HG03175 (cell line): ENCODE results near the gene PPP1R16B.
A peak's percentile ranks its signal among the peaks of the same experiment; 100 is the strongest.
"Not testable (repeated sequence)": the region's sequence is repeated elsewhere in the genome, so short reads cannot be mapped to it uniquely, and the experiment has no call there.

Experiments
- ATAC-seq: cut with Tn5 transposase; IDR thresholded peaks from one replicate; pipeline ENCODE4 v1.9.1; 2021; ENCODE audit warnings: mild to moderate bottlenecking, moderate library complexity; ENCODE audit not compliant: unreplicated experiment

Gene PPP1R16B

DNA sequence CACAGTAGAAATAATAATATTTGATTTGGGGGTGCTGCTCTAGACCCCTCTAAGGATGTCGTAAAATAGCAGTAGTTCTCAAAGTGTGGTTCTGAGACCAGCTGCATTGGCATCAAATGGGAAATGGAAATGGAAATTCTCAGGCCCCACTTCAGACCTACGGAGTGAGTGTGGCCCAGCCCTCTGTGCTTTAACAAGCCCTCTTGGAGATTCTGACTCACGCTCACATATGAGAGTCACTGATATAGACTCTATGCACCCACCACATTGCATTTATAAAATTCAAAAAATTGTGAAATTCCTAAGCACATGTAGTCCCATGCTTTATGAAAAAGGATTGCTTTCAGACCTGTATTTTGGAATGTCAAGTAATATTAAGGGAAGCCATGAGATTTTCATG lies 14.2 kb upstream of the PPP1R16B start:
- ATAC-seq: no peak

DNA sequence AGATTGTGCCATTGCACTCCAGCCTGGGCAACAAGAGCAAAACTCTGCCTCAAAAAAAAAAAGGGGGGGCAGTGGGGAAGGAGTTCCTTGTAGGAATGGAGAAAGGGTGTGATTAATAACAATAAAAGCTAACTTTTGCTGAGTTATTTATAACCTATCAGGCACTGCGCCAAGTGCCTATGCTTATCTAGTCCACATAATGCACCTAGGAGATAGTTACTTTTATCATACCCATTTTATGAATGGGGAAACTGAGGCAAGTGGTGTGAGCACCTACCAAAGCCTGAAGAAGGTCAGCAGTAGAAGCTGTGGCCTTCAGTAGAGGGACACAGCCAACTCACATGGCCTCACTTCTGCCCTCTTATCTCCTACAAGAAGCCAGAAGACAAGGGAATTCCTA lies 13.6 kb upstream of the PPP1R16B start:
- no peak for ATAC-seq

DNA sequence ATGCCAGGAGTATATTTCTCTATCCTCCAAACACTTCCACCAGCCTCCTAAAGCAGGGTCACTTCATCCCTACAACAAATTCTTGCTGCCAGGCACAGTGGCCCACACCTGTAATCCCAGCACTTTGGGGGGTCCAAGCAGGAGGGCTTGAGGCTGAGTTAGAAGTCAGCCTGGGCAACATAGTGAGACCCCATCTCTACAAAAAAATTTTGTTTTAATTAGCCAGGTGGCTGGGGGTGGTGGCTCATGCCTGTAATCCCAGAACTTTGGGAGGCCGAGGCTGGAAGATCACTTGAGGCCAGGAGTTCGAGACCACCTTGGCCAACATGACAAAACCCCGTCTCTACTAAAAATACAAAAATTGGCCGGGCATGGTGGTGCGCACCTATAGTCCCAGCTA lies 11.4 kb upstream of the PPP1R16B start:
- ATAC-seq: not testable (repeated sequence)

DNA sequence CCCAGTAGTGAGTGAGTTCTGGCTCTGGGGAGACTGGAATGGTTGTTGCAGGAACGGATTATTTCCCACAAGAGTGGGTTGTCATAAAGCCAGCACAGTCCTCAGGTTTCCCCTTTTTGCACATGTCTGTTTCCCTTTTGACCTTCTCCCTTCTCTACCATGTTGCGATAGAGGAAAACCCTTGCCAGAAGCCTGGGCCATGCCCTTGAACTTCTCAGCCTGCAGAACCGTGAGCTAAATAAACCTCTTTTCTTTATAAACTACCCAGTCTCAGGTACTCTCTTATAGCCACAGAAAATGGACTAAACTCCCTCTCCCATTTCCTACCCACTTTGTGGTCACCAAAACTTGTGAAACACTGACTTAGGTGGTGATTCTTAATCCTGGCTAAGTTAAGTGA lies 7.2 kb upstream of the PPP1R16B start:
- no peak for ATAC-seq

DNA sequence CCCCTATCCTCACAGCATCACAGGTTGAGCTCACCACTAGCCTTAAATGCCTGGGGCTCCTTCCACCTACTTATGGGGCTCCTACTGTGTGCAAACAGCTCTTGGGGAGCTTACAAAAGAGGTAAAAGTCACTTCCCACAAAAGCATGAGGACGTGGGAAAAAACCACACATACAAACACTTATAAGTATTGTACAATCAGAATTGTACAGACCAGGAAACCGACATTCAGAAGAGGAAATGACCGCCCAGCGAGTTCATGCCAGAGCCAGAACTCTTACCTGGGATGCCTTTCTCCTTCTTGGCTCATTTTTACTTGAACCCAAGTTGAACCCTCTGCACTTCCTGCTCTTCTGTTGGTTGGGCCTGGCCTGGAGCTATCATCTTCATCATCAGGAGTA lies 6.3 kb upstream of the PPP1R16B start:
- ATAC-seq: no peak

DNA sequence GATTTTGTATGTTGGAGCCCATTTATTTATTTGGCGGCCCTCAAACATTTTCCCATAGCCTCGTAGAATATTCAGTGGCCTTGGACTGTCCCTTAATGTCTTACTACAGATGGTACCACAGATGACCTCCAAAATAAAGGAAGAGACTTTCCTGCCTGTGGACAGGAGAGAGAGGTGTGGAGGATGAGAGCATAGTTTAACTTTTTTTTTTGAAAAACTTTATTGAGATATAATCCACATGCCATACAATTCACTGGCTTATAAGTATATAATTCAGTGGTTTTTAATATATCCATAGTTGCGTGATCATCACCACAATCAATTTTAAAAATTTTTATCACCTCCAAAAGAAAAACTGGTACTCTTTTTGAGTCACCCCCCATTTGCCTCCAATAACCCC lies 4.6 kb upstream of the PPP1R16B start:
- ATAC-seq: no peak

DNA sequence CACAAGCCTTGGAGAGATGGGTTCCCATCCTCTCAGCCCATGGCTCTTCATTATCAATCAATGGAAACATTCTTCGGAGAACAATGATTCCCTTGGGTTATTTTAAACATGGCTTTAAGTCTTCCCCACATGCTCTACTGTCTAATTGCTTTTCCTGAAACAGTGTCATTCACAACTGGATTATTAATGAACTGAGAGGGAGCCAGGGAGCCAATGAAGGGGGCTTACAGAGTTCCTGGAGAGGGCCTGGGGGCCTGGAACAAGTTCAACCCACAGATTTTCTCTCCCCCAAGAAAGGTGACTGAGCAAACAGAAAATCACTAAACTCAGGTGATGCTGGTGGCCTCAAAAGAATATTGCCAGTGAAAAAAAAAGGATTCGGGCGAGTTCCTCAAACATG lies 1.3 kb upstream of the PPP1R16B start:
- no peak for ATAC-seq

DNA sequence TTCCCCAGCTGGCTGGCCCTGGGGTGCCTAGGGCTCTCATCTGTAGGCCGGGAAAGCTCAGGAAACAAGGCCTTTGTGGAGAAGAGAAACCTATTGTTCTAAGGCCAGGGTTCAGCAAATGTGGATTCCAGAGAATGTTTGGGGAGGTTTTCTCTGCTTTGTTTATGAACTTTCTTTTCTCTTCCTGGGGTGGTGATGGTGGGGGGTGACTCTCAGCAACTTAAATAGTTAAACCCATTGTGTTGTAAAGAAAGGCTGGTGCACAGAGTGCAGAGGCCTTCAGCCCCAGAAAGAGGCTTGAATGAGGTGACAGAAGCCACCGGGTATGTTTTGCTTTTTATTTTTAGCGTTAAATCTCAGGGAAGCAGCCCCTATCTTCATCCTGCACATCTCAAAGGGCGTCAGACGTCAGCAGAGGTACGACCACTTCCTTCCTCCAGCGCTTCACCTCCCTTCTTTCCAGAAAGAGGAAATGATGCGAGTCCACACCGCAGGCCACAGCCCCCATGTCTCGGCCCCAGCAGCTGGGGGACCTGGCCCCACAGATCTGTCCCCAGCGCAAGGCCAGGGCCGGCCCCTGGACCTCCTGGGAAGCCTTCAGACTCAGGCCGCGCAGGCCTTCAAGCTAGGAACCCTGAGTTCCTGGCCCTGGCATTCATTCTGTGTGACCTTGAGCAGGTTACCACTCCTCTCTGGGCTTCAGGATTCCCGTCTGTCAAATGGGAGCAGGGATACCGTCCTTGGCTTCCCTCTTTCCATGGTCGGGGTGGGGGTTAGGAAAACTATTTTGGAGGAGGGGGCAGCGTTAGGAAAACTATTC lies 605 bp upstream of the PPP1R16B start:
- peak; percentile 47 for ATAC-seq

DNA sequence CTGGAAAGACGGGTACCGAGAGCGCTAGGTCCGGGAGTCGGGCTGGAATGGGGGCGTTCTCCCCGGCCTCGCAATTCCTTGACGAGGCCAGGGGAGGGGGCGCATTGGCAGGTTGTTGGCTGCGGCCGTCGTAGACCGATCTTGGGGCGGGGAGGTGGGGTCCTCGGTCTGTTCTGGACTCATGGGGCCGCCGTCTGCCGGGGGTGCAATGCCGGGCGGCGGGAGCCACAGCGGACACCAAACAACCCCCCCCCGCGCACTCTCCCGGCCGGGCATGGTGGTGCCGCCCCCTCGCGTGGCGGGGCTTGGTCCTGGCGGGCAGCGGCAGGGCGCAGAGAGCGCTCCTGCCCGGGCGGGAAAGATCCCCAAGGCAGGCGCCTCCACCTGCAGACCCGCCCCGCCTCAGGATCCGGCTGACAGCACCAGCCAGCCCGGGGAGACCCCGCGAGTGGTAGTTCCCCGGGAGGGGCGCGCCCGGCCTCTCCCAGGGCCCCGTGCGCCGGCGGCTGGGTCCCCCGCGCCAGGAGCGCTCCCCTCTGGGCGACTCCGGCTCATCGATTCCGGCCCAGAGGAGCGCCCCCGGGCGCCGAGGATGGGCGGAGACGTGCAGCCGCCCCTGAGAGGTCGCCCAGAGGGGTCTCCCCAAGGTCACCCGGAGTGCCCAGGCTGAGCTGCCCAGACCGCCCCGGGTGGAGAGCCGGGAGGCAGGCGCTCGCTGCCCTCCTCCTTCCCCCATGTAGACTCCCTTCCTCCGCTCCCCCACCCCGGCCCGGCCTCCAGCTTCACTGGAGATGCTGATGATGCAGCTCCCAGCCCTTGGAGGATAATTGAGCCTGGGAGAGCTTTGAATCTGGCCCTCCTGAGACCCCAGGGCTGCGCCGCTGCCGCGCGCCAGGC lies 709 bp downstream of the PPP1R16B start:
- ATAC-seq: no peak

DNA sequence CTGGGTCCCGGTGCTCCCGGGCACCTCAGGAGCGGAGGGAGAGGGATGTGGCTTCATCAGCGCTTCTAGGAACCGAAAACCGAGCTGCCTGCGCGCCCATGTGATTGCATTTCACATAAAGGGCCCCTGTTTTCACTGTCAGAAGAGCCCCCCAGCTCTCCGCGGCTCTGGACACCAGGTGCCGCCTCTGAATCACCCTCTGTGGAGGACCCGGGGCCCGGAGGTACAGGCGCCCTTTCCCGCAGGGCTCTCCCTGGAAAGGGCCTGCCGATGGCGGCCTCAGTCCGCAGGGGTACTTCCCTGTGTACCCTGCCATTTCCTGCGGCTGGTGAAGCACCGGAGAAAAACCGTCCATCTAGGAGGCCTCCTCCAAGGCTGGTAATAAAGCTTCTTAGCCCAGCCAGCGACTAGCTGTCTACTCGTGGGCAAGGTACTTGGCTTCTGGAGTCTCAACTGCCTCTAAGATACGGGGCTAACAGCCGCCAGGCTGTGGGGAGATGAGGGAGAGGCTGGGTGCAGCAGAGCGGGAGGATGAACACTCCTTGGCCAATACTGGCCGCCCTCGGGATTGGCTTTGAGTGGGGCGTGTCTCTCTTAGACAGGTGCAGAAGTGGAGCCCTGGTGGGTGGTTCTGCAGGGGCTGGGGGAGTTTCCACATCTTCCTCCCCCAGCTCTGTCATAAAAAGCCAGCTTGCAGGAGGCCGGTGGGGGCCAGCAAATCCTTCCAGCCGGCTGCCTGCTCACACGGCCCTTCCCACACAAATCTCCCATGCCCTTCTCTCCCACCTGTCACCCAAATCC lies 1.6 kb downstream of the PPP1R16B start:
- ATAC-seq: no peak

DNA sequence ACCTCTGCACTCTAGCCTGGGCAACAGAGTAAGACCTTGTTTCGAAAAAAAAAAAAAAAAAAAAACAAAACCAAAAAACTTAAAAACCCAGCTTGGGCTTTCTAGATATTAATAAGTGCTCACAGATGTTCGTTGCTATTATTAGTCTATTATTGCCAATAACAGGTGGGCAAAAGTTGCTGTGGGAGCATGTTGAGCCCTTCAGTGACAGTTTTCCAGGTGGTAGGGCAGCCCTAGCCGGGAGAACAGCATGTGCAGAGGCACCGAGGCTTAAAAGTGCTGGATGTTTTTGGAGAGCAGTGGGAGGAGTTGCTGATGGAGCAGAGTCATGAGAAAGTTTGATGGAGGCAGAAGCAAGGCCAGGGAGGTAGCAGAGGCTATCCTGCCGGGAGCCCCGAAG lies 4.4 kb downstream of the PPP1R16B start:
- no peak for ATAC-seq

DNA sequence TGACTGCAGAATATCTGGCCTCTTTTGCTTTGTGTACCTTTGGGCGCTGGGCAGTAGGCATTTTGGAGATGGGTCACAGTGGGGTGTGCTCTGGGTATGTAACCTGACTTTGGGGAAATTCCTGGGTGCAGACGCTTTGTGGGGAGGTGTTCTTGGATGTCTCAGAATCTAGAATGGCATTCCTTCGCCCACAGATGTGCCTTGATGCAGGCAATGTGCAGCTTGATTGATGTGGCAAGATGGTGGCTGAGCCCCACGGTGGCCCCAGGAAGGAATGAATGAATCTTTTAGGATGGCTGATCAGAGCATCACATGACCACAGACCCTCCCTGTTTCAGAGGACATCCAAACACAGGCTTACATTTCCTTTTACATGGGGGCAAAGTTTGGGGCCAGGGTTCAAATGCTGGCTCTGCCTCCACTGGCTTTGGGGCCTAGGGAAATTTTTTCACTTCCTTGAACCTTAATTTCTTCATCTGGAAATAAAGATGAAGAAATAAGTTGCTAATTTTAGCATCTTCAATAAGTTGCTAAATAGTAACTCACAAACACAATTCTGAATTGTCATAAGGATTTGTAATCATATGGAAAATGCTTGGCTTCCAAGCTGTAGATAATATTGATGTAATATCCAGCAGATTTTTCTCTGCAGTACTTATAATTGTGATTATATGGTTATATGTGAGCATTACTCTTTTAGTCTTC lies 5.6 kb downstream of the PPP1R16B start:
- no peak for ATAC-seq

DNA sequence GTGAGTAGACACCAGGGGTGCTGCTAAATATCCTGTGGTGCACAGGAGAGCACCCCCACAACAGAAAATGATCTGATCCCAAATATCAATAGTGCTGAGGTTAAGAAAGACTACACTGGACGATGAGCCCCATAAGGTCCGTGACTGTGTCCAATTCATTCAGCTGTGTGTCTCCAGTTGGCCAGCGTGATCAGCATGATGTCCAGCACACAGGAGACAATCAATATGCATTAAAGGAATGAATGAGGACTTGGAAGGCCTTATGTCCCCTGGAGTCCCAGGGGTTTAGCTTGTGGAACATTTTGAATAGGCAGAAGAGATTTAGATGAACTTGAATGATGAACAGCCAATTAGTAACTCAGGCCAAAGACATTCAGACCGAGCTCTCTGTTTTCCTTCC lies 6.3 kb downstream of the PPP1R16B start:
- no peak for ATAC-seq

DNA sequence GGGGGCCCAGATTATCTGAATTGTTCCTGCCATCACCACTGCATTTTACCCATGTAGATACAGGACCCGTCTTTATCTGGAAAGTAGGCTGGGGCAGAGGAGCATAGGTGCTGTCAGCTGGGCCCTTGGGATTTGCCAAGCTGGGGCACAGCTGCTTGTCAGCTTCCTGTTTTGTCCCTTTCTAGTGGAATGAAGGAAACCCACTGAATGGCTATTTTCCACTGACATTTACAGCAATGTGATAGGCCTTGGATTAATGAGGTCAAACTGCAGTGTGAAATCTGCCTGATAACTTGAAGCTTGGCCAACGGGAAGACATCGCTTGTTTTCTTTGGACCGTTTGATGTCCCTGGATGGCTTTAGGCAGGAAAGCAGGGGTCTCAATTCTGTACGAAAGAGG lies 6.7 kb downstream of the PPP1R16B start:
- ATAC-seq: no peak

DNA sequence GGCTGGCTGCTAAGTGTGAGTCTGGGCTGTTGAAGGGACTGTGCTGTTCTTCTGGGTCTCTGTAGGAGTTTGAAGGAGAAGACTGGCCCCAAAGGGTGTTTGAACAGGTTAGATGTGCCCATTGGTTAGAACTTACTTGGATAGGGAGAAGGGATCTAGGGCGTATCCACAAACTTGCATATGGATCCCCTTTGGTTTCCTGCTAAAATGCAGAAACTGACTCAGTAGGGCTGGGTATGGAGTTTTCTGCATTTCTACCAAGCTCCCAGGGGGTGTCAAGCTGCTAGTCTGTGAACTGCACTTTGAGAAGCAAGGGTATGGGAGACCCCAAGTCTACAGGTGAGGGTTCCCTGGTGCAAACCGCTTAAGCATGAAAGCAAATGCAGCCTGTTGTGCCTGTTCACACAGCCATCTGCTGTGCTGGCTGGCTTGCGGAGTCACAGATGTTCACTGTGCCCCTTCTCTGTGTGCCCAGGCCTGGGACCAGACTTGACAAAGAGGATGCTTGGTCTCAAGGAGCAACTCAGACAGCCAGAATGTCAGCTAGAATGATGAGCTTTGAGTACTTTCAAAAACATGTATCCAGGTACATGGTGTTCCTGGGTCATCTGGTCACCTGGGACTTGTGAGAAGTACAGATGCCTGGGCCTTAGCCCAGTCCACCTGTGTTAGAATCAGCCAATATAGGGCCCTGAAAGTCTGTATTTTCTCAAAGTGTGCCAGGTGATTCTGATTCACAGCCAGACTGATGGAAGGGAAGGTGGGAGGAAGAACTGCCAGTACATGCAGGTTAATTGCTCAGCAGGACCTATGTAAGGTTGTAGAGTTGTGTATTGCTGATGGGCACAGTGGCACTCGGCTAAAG lies 7.4 kb downstream of the PPP1R16B start:
- no peak for ATAC-seq

DNA sequence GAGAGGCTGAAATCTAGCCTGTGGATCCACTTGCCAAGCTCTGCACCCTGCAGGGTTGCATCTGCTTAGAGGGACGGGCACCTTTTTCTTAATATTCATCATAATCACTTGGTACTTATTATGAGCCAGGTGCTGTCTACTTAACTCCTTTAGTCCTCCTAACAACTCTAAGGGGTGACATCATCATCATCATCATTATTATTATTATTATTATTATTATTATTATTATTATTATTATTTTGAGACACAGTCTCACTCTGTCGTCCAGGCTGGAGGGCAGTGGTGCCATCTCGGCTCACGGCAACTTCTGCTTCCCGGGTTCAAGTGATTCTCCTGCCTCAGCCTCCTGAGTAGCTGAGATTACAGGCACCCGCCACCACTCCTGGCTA lies 8.1 kb downstream of the PPP1R16B start:
- not testable (repeated sequence) for ATAC-seq

DNA sequence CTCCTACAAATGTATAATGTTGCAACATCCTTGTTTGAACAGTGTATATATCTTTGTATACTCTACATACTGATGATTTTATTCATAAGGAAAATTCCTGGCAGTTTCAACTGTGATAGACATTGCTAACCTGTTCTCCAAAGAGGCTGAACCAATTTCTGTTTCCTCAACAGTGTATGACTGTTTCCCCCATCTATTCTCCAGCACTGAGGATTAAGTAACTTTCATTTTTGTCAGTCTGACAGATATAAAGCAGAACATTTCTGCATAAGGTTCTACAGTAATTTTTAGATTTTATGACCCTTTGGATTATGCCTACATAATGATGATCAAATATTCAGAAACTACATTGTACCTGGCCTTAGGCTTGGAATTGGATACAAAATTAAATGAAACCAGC lies 9.9 kb downstream of the PPP1R16B start:
- ATAC-seq: no peak

DNA sequence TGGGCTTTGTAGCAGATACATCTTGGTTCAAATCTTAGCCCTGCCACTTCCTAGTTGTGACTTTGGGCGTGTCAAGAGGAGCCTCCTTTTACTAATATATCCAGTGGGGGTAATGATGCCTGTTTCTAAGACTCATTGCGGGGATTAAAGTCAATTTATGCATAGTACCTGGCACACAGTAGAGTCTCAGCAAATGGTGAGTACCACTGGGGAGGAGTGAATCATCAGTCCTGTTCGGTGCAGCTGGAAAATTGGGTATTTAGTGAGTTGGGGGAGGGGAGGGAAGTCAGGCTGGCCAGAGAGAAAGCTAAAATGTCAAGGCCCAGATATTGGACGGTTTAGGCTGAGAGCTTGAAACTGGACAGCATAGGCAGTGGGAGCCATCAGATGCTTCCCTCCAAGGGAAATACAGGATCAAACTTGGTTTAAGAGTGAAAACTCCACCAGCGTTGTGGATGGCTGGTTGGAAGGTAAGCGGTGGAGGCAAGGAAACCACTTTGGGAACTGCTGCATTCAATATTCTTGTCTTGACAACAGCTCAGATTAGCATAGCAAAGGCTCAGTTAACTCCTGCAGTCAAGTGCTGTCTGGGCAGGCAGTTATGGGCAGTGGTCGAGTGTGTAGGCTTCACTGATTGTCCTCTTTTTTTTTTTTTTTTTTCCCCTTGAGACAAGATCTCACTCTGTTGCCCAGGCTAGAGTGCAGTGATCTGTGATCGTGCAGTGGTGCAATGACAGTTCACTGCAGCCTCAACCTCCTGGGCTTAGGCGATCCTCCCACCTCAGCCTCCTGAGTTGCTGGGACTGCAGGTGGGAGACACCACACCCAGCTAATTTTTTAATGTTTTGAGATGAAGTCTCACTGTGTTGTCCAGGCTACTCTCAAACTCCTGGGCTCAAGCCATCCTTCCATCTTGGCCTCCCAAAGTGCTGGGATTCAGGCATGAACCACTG lies 12.9 kb downstream of the PPP1R16B start:
- no peak for ATAC-seq

DNA sequence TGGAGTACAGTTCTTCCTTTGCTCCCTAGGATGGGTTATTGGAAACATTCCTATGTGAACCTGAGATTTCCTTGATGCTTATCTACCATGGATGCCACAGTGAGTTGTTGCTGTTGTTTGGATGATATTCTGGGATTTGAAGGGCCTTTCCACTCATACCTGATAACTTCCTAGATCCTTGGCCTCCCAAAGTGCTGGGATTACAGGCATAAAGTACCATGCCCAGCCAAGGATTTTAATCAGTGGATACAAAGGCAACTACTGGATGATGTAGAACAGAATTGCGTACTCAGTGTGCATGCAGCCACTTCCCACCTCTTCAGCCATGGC lies 20.0 kb downstream of the PPP1R16B start:
- no peak for ATAC-seq
